ENCODE results near the gene MRM3.
"Not testable (repeated sequence)": the region's sequence is repeated elsewhere in the genome, so short reads cannot be mapped to it uniquely, and the experiment has no call there.

The MRM3 gene

GRCh38 chr17:746181-746580, 36.0 kb upstream of the MRM3 start:
- Histone ChIP-seq H3K36me3 (ENCODE audit: control insufficient read depth in 1 of 2, insufficient read depth in 2 of 2, low read length in 2 of 2) (peaks cover 40 to 70% of the 10 kb centered on the region in 2 donors), H3K27ac (ENCODE audit: low read depth, low read length) (no peak overlapping the region), H3K4me3 (ENCODE audit: low read depth in 1 of 2, low read length in 2 of 2) (no peak overlapping the region), H3K9me3 (ENCODE audit: control insufficient read depth in 1 of 2, low read length in 2 of 2) (no peaks in the 10 kb centered on the region), H3K27me3 (ENCODE audit: control insufficient read depth in 1 of 2, insufficient read depth in 2 of 2, low read length in 2 of 2) (no peaks in the 10 kb centered on the region), H3K9ac (ENCODE audit: low read depth in 1 of 2, low read length in 2 of 2) (no peak overlapping the region), H3K4me1 (ENCODE audit: control insufficient read depth in 1 of 2, insufficient read depth in 2 of 2, low read length in 2 of 2) (peaks cover 9 to 14% of the 10 kb centered on the region in 2 donors)

- Histone ChIP-seq H3K4me1 (ENCODE audit: control insufficient read depth in 1 of 2, insufficient read depth in 2 of 2, low read length in 2 of 2) (peaks cover 12 to 19% of the 10 kb centered on the region in 2 donors), H3K36me3 (ENCODE audit: control insufficient read depth in 1 of 2, insufficient read depth in 2 of 2, low read length in 2 of 2) (peaks cover 32 to 62% of the 10 kb centered on the region in 2 donors), H3K4me3 (ENCODE audit: low read depth in 1 of 2, low read length in 2 of 2) (no peak overlapping the region), H3K27ac (ENCODE audit: low read depth, low read length) (no peak overlapping the region), H3K9ac (ENCODE audit: low read depth in 1 of 2, low read length in 2 of 2) (no peak overlapping the region), H3K27me3 (ENCODE audit: control insufficient read depth in 1 of 2, insufficient read depth in 2 of 2, low read length in 2 of 2) (no peaks in the 10 kb centered on the region), H3K9me3 (ENCODE audit: control insufficient read depth in 1 of 2, low read length in 2 of 2) (no peaks in the 10 kb centered on the region)
These were observed 35.1 kb upstream of the MRM3 start for GRCh38 chr17:746783-747629.

GRCh38 chr17:748604-749003, 33.5 kb upstream of the MRM3 start:
- not testable (repeated sequence) for H3K4me3 ChIP-seq (ENCODE audit: low read depth in 1 of 2, low read length in 2 of 2); H3K27ac ChIP-seq (ENCODE audit: low read depth, low read length); H3K9me3 ChIP-seq (ENCODE audit: control insufficient read depth in 1 of 2, low read length in 2 of 2); H3K9ac ChIP-seq (ENCODE audit: low read depth in 1 of 2, low read length in 2 of 2); H3K27me3 ChIP-seq (ENCODE audit: control insufficient read depth in 1 of 2, insufficient read depth in 2 of 2, low read length in 2 of 2)
- H3K36me3 ChIP-seq (ENCODE audit: control insufficient read depth in 1 of 2, insufficient read depth in 2 of 2, low read length in 2 of 2), result peaks cover 28 to 47% of the 10 kb centered on the region in 2 donors
- peaks cover 16 to 25% of the 10 kb centered on the region in 2 donors for H3K4me1 ChIP-seq (ENCODE audit: control insufficient read depth in 1 of 2, insufficient read depth in 2 of 2, low read length in 2 of 2)

- H3K9me3 ChIP-seq (ENCODE audit: control insufficient read depth in 1 of 2, low read length in 2 of 2); H3K4me3 ChIP-seq (ENCODE audit: low read depth in 1 of 2, low read length in 2 of 2); H3K9ac ChIP-seq (ENCODE audit: low read depth in 1 of 2, low read length in 2 of 2); H3K27ac ChIP-seq (ENCODE audit: low read depth, low read length); H3K27me3 ChIP-seq (ENCODE audit: control insufficient read depth in 1 of 2, insufficient read depth in 2 of 2, low read length in 2 of 2): not testable (repeated sequence)
- Histone ChIP-seq H3K36me3 (ENCODE audit: control insufficient read depth in 1 of 2, insufficient read depth in 2 of 2, low read length in 2 of 2) (peaks cover 22 to 40% of the 10 kb centered on the region in 2 donors), H3K4me1 (ENCODE audit: control insufficient read depth in 1 of 2, insufficient read depth in 2 of 2, low read length in 2 of 2) (peaks cover 16 to 25% of the 10 kb centered on the region in 2 donors)
These were observed 32.8 kb upstream of the MRM3 start for GRCh38 chr17:749359-749758.

GRCh38 chr17:750431-751037, 31.6 kb upstream of the MRM3 start:
- H3K36me3 ChIP-seq (ENCODE audit: control insufficient read depth in 1 of 2, insufficient read depth in 2 of 2, low read length in 2 of 2), result peaks cover 14 to 28% of the 10 kb centered on the region in 2 donors
- no peaks in the 10 kb centered on the region for H3K27me3 ChIP-seq (ENCODE audit: control insufficient read depth in 1 of 2, insufficient read depth in 2 of 2, low read length in 2 of 2)
- peak overlapping the region; percentile 88 to 89 for H3K4me3 ChIP-seq (ENCODE audit: low read depth in 1 of 2, low read length in 2 of 2)
- H3K9me3 ChIP-seq (ENCODE audit: control insufficient read depth in 1 of 2, low read length in 2 of 2), result no peaks in the 10 kb centered on the region
- no peak overlapping the region for H3K27ac ChIP-seq (ENCODE audit: low read depth, low read length)
- H3K4me1 ChIP-seq (ENCODE audit: control insufficient read depth in 1 of 2, insufficient read depth in 2 of 2, low read length in 2 of 2), result peaks cover 16 to 25% of the 10 kb centered on the region in 2 donors
- H3K9ac ChIP-seq (ENCODE audit: low read depth in 1 of 2, low read length in 2 of 2), result peak overlapping the region; percentile 44 to 77

GRCh38 chr17:751269-752001, 30.7 kb upstream of the MRM3 start:
- H3K27ac ChIP-seq (ENCODE audit: low read depth, low read length), result peak overlapping the region; percentile 8
- peaks cover 12 to 19% of the 10 kb centered on the region in 2 donors for H3K36me3 ChIP-seq (ENCODE audit: control insufficient read depth in 1 of 2, insufficient read depth in 2 of 2, low read length in 2 of 2)
- H3K4me3 ChIP-seq (ENCODE audit: low read depth in 1 of 2, low read length in 2 of 2), result peak overlapping the region; percentile 88 to 89
- H3K4me1 ChIP-seq (ENCODE audit: control insufficient read depth in 1 of 2, insufficient read depth in 2 of 2, low read length in 2 of 2), result peaks cover 16 to 25% of the 10 kb centered on the region in 2 donors
- no peaks in the 10 kb centered on the region for H3K27me3 ChIP-seq (ENCODE audit: control insufficient read depth in 1 of 2, insufficient read depth in 2 of 2, low read length in 2 of 2)
- no peaks in the 10 kb centered on the region for H3K9me3 ChIP-seq (ENCODE audit: control insufficient read depth in 1 of 2, low read length in 2 of 2)
- peak overlapping the region; percentile 77 to 85 for H3K9ac ChIP-seq (ENCODE audit: low read depth in 1 of 2, low read length in 2 of 2)

- H3K4me1 ChIP-seq (ENCODE audit: control insufficient read depth in 1 of 2, insufficient read depth in 2 of 2, low read length in 2 of 2), result peaks cover 16 to 25% of the 10 kb centered on the region in 2 donors
- peaks cover 12 to 19% of the 10 kb centered on the region in 2 donors for H3K36me3 ChIP-seq (ENCODE audit: control insufficient read depth in 1 of 2, insufficient read depth in 2 of 2, low read length in 2 of 2)
- H3K27me3 ChIP-seq (ENCODE audit: control insufficient read depth in 1 of 2, insufficient read depth in 2 of 2, low read length in 2 of 2), result no peaks in the 10 kb centered on the region
- no peaks in the 10 kb centered on the region for H3K9me3 ChIP-seq (ENCODE audit: control insufficient read depth in 1 of 2, low read length in 2 of 2)
- H3K9ac ChIP-seq (ENCODE audit: low read depth in 1 of 2, low read length in 2 of 2), result peak within 1 kb of the TSS; percentile 77 to 85
- H3K4me3 ChIP-seq (ENCODE audit: low read depth in 1 of 2, low read length in 2 of 2), result peak within 1 kb of the TSS; percentile 88 to 89
- H3K27ac ChIP-seq (ENCODE audit: low read depth, low read length), result peak within 1 kb of the TSS; percentile 47
These were observed 30.0 kb upstream of the MRM3 start, which contains the start of gene GEMIN4 for GRCh38 chr17:752002-752619. GEMIN4 (minus strand) TSS chr17:752264; CDS start chr17:752142, 122 bp downstream.

GRCh38 chr17:752620-753219, 29.4 kb upstream of the MRM3 start:
- Histone ChIP-seq H3K9me3 (ENCODE audit: control insufficient read depth in 1 of 2, low read length in 2 of 2) (no peaks in the 10 kb centered on the region), H3K27me3 (ENCODE audit: control insufficient read depth in 1 of 2, insufficient read depth in 2 of 2, low read length in 2 of 2) (no peaks in the 10 kb centered on the region), H3K4me3 (ENCODE audit: low read depth in 1 of 2, low read length in 2 of 2) (peak overlapping the region; percentile 88 to 89), H3K36me3 (ENCODE audit: control insufficient read depth in 1 of 2, insufficient read depth in 2 of 2, low read length in 2 of 2) (peaks cover 9 to 15% of the 10 kb centered on the region in 2 donors), H3K9ac (ENCODE audit: low read depth in 1 of 2, low read length in 2 of 2) (peak overlapping the region; percentile 77 to 85), H3K27ac (ENCODE audit: low read depth, low read length) (no peak overlapping the region), H3K4me1 (ENCODE audit: control insufficient read depth in 1 of 2, insufficient read depth in 2 of 2, low read length in 2 of 2) (peaks cover 16 to 25% of the 10 kb centered on the region in 2 donors)

- Histone ChIP-seq H3K4me1 (ENCODE audit: control insufficient read depth in 1 of 2, insufficient read depth in 2 of 2, low read length in 2 of 2) (peaks cover 16 to 25% of the 10 kb centered on the region in 2 donors), H3K27ac (ENCODE audit: low read depth, low read length) (no peak overlapping the region)
These were observed 28.7 kb upstream of the MRM3 start for GRCh38 chr17:753418-753817.

More at GRCh38 chr17:753418-753817, 28.7 kb upstream of the MRM3 start:
- Histone ChIP-seq H3K9me3 (ENCODE audit: control insufficient read depth in 1 of 2, low read length in 2 of 2) (no peaks in the 10 kb centered on the region), H3K4me3 (ENCODE audit: low read depth in 1 of 2, low read length in 2 of 2) (no peak overlapping the region), H3K27me3 (ENCODE audit: control insufficient read depth in 1 of 2, insufficient read depth in 2 of 2, low read length in 2 of 2) (no peaks in the 10 kb centered on the region), H3K36me3 (ENCODE audit: control insufficient read depth in 1 of 2, insufficient read depth in 2 of 2, low read length in 2 of 2) (peaks cover 12 to 13% of the 10 kb centered on the region in 2 donors), H3K9ac (ENCODE audit: low read depth in 1 of 2, low read length in 2 of 2) (no peak overlapping the region)

Data from duodenal mucosa (tissue), 2 donors.